ENCODE measurements around the gene SPDEF. TPM values are rescaled to one million over a fixed set of nuclear protein-coding genes. Genes with fewer than 3 reads are reported as not detected.

Gene SPDEF
- polyA plus RNA-seq, 1 donor (not counting 4 experiments of a cell fraction or from before 2014, with no cell fraction given), result 0.03 TPM

DNA sequence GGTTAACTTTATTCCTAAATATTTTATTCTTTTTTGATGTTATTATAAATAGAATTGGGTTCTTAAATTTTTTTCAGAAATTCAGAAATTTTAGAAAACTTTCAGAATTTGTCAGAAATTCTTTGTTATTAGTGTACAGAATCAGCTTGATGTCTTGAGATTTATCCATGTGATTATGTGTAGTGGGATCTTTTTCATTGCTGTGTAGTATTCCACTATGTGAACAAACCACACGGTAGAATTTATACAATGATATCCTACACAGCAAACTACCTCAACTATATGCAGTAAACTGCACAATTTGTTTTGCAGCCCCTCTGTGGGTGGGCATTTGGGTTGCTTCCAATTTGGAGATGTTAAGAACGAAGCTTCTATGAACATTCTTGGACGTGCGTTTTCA, 46.3 kb downstream of the SPDEF start:
- Histone ChIP-seq H4K20me1 (ENCODE audit: control insufficient read depth, extremely low read depth, insufficient read depth, low read length) (no peaks in the 10 kb centered on the region), H3K4me2 (ENCODE audit: control insufficient read depth, extremely low read depth, insufficient read depth, low read depth, low read length) (no peak overlapping the region), H3K4me3 (ENCODE audit: control insufficient read depth in 2 of 3, extremely low read depth in 1 of 3, insufficient read depth in 2 of 3, low read depth in 1 of 3, low read length in 3 of 3) (no peak overlapping the region), H3K9me1 (ENCODE audit: control insufficient read depth, extremely low read depth, insufficient read depth, low read length) (no peaks in the 10 kb centered on the region), H3K9ac (ENCODE audit: control insufficient read depth, extremely low read depth, insufficient read depth, low read length) (no peak overlapping the region), H2AFZ (ENCODE audit: control insufficient read depth, low read length) (no peak overlapping the region), H3K27me3 (ENCODE audit: control insufficient read depth, extremely low read depth, insufficient read depth, low read length) (peaks cover 15% of the 10 kb centered on the region), H3K27ac (ENCODE audit: control insufficient read depth, insufficient read depth, low read length) (no peak overlapping the region), H3K36me3 (ENCODE audit: control insufficient read depth in 2 of 2, extremely low read depth in 1 of 2, insufficient read depth in 2 of 2, low read length in 2 of 2) (no peaks in the 10 kb centered on the region), H3K79me2 (ENCODE audit: control insufficient read depth, insufficient read depth, low read length) (no peaks in the 10 kb centered on the region), H3K4me1 (ENCODE audit: control insufficient read depth, extremely low read depth, insufficient read depth, low read length) (no peaks in the 10 kb centered on the region), H3K9me3 (ENCODE audit: control insufficient read depth, low read depth, low read length) (no peaks in the 10 kb centered on the region)
- no peak for DNase-seq (ENCODE audit: low read depth, low spot score)
- no peak for FAIRE-seq
- dilution Hi-C loops (cut with MboI; ENCODE audit: extremely low pct_ligation_motif_present, low sequenced_read_pairs), result no loop called here
- TF ChIP-seq, protein P1, sequence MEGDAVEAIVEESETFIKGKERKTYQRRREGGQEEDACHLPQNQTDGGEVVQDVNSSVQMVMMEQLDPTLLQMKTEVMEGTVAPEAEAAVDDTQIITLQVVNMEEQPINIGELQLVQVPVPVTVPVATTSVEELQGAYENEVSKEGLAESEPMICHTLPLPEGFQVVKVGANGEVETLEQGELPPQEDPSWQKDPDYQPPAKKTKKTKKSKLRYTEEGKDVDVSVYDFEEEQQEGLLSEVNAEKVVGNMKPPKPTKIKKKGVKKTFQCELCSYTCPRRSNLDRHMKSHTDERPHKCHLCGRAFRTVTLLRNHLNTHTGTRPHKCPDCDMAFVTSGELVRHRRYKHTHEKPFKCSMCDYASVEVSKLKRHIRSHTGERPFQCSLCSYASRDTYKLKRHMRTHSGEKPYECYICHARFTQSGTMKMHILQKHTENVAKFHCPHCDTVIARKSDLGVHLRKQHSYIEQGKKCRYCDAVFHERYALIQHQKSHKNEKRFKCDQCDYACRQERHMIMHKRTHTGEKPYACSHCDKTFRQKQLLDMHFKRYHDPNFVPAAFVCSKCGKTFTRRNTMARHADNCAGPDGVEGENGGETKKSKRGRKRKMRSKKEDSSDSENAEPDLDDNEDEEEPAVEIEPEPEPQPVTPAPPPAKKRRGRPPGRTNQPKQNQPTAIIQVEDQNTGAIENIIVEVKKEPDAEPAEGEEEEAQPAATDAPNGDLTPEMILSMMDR (optimal IDR thresholded peaks at IDR 0.05 in 1 of 3, IDR thresholded peaks at IDR 0.05 in 1 of 3, conservative IDR thresholded peaks at IDR 0.05 in 1 of 3; ENCODE audit: extremely low read depth in 1 of 3, insufficient read depth in 2 of 3, low read length in 3 of 3), result no peak
- TF ChIP-seq EZH2 (IDR thresholded peaks at IDR 0.05; ENCODE audit: low read length), result no peak

DNA sequence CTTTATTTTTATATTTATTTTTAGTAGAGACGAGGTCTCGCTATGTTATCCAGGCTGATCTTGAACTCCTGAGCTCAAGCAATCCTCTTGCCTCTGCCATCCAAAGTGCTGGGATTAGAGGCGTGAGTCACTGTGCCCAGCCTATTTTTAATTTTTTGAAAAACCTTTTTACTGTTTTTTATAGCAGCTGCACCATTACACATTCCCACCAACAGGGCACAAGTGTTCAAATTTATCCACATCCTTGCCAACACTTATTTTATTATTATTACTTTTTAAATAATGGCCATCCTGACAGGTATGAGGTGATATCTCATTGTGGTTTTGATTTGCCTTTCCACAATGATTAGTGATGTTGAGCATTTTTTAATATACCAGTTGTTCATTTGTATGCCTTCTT, 47.7 kb downstream of the SPDEF start:
- TF ChIP-seq, protein P1 (optimal IDR thresholded peaks at IDR 0.05 in 1 of 3, IDR thresholded peaks at IDR 0.05 in 1 of 3, conservative IDR thresholded peaks at IDR 0.05 in 1 of 3; ENCODE audit: extremely low read depth in 1 of 3, insufficient read depth in 2 of 3, low read length in 3 of 3), result no peak
- TF ChIP-seq EZH2 (IDR thresholded peaks at IDR 0.05; ENCODE audit: low read length), result no peak
- dilution Hi-C loops (cut with MboI; ENCODE audit: extremely low pct_ligation_motif_present, low sequenced_read_pairs), result no loop called here
- no peak overlapping the region for H3K4me2 ChIP-seq (ENCODE audit: control insufficient read depth, extremely low read depth, insufficient read depth, low read depth, low read length)

More for the DNA sequence above, 47.7 kb downstream of the SPDEF start:
- Histone ChIP-seq H3K9me3 (ENCODE audit: control insufficient read depth, low read depth, low read length) (no peaks in the 10 kb centered on the region), H3K4me3 (ENCODE audit: control insufficient read depth in 2 of 3, extremely low read depth in 1 of 3, insufficient read depth in 2 of 3, low read depth in 1 of 3, low read length in 3 of 3) (no peak overlapping the region), H3K27me3 (ENCODE audit: control insufficient read depth, extremely low read depth, insufficient read depth, low read length) (peaks cover 2% of the 10 kb centered on the region), H3K27ac (ENCODE audit: control insufficient read depth, insufficient read depth, low read length) (no peak overlapping the region), H4K20me1 (ENCODE audit: control insufficient read depth, extremely low read depth, insufficient read depth, low read length) (no peaks in the 10 kb centered on the region), H3K9me1 (ENCODE audit: control insufficient read depth, extremely low read depth, insufficient read depth, low read length) (no peaks in the 10 kb centered on the region), H3K36me3 (ENCODE audit: control insufficient read depth in 2 of 2, extremely low read depth in 1 of 2, insufficient read depth in 2 of 2, low read length in 2 of 2) (no peaks in the 10 kb centered on the region), H3K9ac (ENCODE audit: control insufficient read depth, extremely low read depth, insufficient read depth, low read length) (no peak overlapping the region), H3K4me1 (ENCODE audit: control insufficient read depth, extremely low read depth, insufficient read depth, low read length) (no peaks in the 10 kb centered on the region), H2AFZ (ENCODE audit: control insufficient read depth, low read length) (no peak overlapping the region), H3K79me2 (ENCODE audit: control insufficient read depth, insufficient read depth, low read length) (no peaks in the 10 kb centered on the region)
- no peak for FAIRE-seq
- no peak for DNase-seq (ENCODE audit: low read depth, low spot score)
